ENCODE results near the gene IFITM10. TPM values are rescaled to one million over a fixed set of nuclear protein-coding genes. Genes with fewer than 3 reads are reported as not detected.

IFITM10 gene
- total and polyA plus RNA-seq, 10 of the 15 experiments (the other 5 are each of a cell fraction or from before 2014, with no cell fraction given): 0.04 to 0.27 TPM; not detected in 8

DNA sequence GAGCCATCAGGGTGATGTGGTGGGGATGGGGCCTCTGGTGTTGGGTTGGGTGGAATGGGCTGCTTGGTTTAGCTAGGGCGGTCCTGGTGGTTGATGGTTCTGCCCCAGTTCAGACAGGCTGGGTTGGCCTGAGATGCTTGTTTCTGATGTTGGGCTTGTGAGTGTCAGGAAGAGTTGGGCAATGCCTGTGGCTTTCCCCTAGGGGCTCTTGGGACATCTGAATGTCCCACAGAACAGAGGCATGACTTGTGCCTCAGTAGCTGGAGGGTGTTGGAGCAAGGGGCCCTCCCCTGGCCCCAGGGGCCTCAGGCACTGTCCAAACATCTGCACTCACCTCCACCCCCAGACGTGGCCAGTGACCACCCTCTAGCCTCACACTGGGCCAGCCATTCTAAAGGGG lies 27.3 kb upstream of the IFITM10 start:
- ATAC-seq (no peak), DNase-seq (ENCODE audit: low read depth, low spot score) (no peak), FAIRE-seq (no peak)
- no peaks in the 10 kb centered on the region for H3K36me3 ChIP-seq (ENCODE audit: control insufficient read depth in 2 of 2, insufficient read depth in 2 of 2, low read length in 1 of 2)
- H4K20me1 ChIP-seq (ENCODE audit: control insufficient read depth, insufficient read depth): no peaks in the 10 kb centered on the region
- intact Hi-C loops (cut with micrococcal nuclease; ENCODE audit: unreplicated experiment) (no loop called here), in situ Hi-C loops (cut with MboI) (no loop called here)
- H3K27ac ChIP-seq (ENCODE audit: control insufficient read depth, insufficient read depth): no peak overlapping the region
- CTCF ChIA-PET: no interaction called here
- H3K4me3 ChIP-seq: no peak overlapping the region
- POLR2A ChIA-PET: no interaction called here
- no peaks in the 10 kb centered on the region for H3K9me3 ChIP-seq (replicated peaks; ENCODE audit: control insufficient read depth, insufficient read depth, low read length)
- no peaks in the 10 kb centered on the region; a peak in 1 of 4 replicates for H3K27me3 ChIP-seq (replicated peaks in 1 of 2; ENCODE audit: control insufficient read depth in 2 of 2, insufficient read depth in 2 of 2, low read length in 1 of 2)
- TF ChIP-seq, protein P1, sequence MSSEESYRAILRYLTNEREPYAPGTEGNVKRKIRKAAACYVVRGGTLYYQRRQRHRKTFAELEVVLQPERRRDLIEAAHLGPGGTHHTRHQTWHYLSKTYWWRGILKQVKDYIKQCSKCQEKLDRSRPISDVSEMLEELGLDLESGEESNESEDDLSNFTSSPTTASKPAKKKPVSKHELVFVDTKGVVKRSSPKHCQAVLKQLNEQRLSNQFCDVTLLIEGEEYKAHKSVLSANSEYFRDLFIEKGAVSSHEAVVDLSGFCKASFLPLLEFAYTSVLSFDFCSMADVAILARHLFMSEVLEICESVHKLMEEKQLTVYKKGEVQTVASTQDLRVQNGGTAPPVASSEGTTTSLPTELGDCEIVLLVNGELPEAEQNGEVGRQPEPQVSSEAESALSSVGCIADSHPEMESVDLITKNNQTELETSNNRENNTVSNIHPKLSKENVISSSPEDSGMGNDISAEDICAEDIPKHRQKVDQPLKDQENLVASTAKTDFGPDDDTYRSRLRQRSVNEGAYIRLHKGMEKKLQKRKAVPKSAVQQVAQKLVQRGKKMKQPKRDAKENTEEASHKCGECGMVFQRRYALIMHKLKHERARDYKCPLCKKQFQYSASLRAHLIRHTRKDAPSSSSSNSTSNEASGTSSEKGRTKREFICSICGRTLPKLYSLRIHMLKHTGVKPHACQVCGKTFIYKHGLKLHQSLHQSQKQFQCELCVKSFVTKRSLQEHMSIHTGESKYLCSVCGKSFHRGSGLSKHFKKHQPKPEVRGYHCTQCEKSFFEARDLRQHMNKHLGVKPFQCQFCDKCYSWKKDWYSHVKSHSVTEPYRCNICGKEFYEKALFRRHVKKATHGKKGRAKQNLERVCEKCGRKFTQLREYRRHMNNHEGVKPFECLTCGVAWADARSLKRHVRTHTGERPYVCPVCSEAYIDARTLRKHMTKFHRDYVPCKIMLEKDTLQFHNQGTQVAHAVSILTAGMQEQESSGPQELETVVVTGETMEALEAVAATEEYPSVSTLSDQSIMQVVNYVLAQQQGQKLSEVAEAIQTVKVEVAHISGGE (CRISPR knock-in tag; IDR thresholded peaks at IDR 0.05): no peak
- TF ChIP-seq SIN3A (IDR thresholded peaks at IDR 0.05; ENCODE audit: low read depth, low read length) (no peak), FOXM1 (IDR thresholded peaks at IDR 0.05; ENCODE audit: low read depth, low read length) (no peak)
- no peaks in the 10 kb centered on the region for H3K4me1 ChIP-seq (ENCODE audit: control insufficient read depth, insufficient read depth, low read length)
- no peak overlapping the region for H3K9ac ChIP-seq (ENCODE audit: control insufficient read depth, insufficient read depth, low read length)
- WGBS (ENCODE audit: insufficient coverage, insufficient replicate concordance, low lambda C conversion rate, missing lambda C conversion rate): 42% methylated on average over 2 of the region's 2 CpGs
- SMC1A ChIA-PET (ENCODE audit: uncharacterized antibody, unreplicated experiment): no interaction called here
- BruUV-seq (replicated peaks): no TSS peak
- no peak overlapping the region for H3K4me2 ChIP-seq (ENCODE audit: control insufficient read depth, insufficient read depth)
- no peaks in the 10 kb centered on the region for H3K79me2 ChIP-seq (ENCODE audit: control insufficient read depth, insufficient read depth, low read length)
- RAD21 ChIA-PET (ENCODE audit: unreplicated experiment): no interaction called here
- H2AFZ ChIP-seq (ENCODE audit: control insufficient read depth, low read depth, low read length): no peak overlapping the region

All from GM12878 (cell line).